Small intestine (tissue), 16 donors: Measurements from ENCODE around the gene DHRS4. TPM values are rescaled to one million over a fixed set of nuclear protein-coding genes. Genes with fewer than 3 reads are reported as not detected.

Experiments
- DNase-seq, 2 donors: peaks; one replicate each; pipeline versions ENCODE4 v3.0.0 to v3.0.0-alpha.2; 2013
- FAIRE-seq: peaks from 2 replicates; lab custom pipeline; 2012; peaks lifted over from hg19 to GRCh38; lab: Jason Lieb, UNC
- H3K27ac ChIP-seq, 3 donors: one replicate each; pipeline ENCODE4 v1.5.1; 2013; ENCODE audit warnings: low read length in 2 of 3, mild to moderate bottlenecking in 2 of 3, control low read depth in 1 of 3, inconsistent platforms in 1 of 3, low read depth in 1 of 3, moderate library complexity in 1 of 3
- H3K27me3 ChIP-seq, 3 donors: one replicate each; pipeline ENCODE4 v1.6.1; 2013; ENCODE audit warnings: low read length in 3 of 3, inconsistent platforms in 1 of 3; ENCODE audit not compliant: control insufficient read depth in 3 of 3, insufficient read depth in 3 of 3
- H3K36me3 ChIP-seq, 3 donors: one replicate each; pipeline ENCODE4 v1.6.1; 2013; ENCODE audit warnings: low read length in 3 of 3, inconsistent platforms in 1 of 3, low read depth in 1 of 3, mild to moderate bottlenecking in 1 of 3, moderate library complexity in 1 of 3; ENCODE audit not compliant: control insufficient read depth in 3 of 3, insufficient read depth in 2 of 3
- H3K4me1 ChIP-seq, 3 donors: one replicate each; pipeline ENCODE4 v1.6.1; 2013; ENCODE audit warnings: low read length in 2 of 3, inconsistent platforms in 1 of 3, low read depth in 1 of 3, mild to moderate bottlenecking in 1 of 3, moderate library complexity in 1 of 3; ENCODE audit not compliant: control insufficient read depth in 3 of 3, insufficient read depth in 2 of 3
- H3K4me3 ChIP-seq, 3 donors: one replicate each; pipeline ENCODE4 v1.5.1; 2013; ENCODE audit warnings: low read length in 3 of 3, control low read depth in 1 of 3, inconsistent platforms in 1 of 3, low read depth in 1 of 3, mild to moderate bottlenecking in 1 of 3, moderate library complexity in 1 of 3
- H3K9me3 ChIP-seq, 2 donors: one replicate each; pipeline ENCODE4 v1.6.1; 2013; ENCODE audit warnings: low read depth in 1 of 2, low read length in 1 of 2; ENCODE audit not compliant: control insufficient read depth in 2 of 2, insufficient read depth in 1 of 2
- WGBS, 3 donors: extraction: QIAGEN DNeasy Blood & Tissue Kit; methylation state at CpG; one replicate each; pipeline ENCODE4 v1.1.7; 2013; 5-methylcytosine and 5-hydroxymethylcytosine counted together
- long read RNA-seq, 10 donors: transcript quantifications; one replicate each; lab custom pipeline, GENCODE V29; 2026
- polyA plus RNA-seq, 4 donors: library from polyadenylated mRNA; stranded (reverse) in 3 of 4; unstranded in 1 of 4; fragments of 200-250 nt in 3 of 4; fragments of 120-200 nt in 1 of 4; gene quantifications; one replicate each; pipeline versions ENCODE4 v1.2.1 to v1.2.3, GENCODE V29; 2013
- donor health status: healthy with polysubstance abuse.
- donor health status: control.
- donor health status: control.
- donor health status: Bipolar disorder and iron deficiency.
- donor health status: healthy.

The DHRS4 gene
- polyA plus RNA-seq: 100 to 1,000 TPM in 3 of 4 donors, 10 to 100 TPM in 1; 61.6 to 163 (median 135) TPM
- long read RNA-seq, donor 1: 0 reads
- long read RNA-seq, donor 2, transcript DHRS4-201 (8 exons, 1,443 nt): major isoform, 9 of 16 reads
- long read RNA-seq, donor 2, transcript DHRS4-203 (5 exons, 727 nt): minor isoform, 6 of 16 reads
- long read RNA-seq, donor 2, partial matches to known transcripts: 0 of 16 reads
- long read RNA-seq, donor 2, other reads (novel, unspliced or antisense): 0 of 16 reads
- long read RNA-seq, donor 3, transcript DHRS4-203 (5 exons, 727 nt): minor isoform, 7 of 22 reads
- long read RNA-seq, donor 3, transcript DHRS4-201 (8 exons, 1,443 nt): major isoform, 13 of 22 reads
- long read RNA-seq, donor 3, partial matches to known transcripts: 0 of 22 reads
- long read RNA-seq, donor 3, other reads (novel, unspliced or antisense): 0 of 22 reads
- long read RNA-seq, donor 4: 0 reads
- long read RNA-seq, donor 5, transcript DHRS4-201 (8 exons, 1,443 nt): major isoform, 7 of 13 reads
- long read RNA-seq, donor 5, transcript DHRS4-203 (5 exons, 727 nt): minor isoform, 6 of 13 reads
- long read RNA-seq, donor 5, partial matches to known transcripts: 0 of 13 reads
- long read RNA-seq, donor 5, other reads (novel, unspliced or antisense): 0 of 13 reads
- long read RNA-seq, donor 6, transcript DHRS4-201 (8 exons, 1,443 nt): major isoform, 16 of 28 reads
- long read RNA-seq, donor 6, transcript DHRS4-203 (5 exons, 727 nt): minor isoform, 6 of 28 reads
- long read RNA-seq, donor 6, partial matches to known transcripts: 5 of 28 reads
- long read RNA-seq, donor 6, other reads (novel, unspliced or antisense): 0 of 28 reads
- long read RNA-seq, donor 7: 0 reads
- long read RNA-seq, donor 8, partial matches to known transcripts: 0 of 1 reads
- long read RNA-seq, donor 8, other reads (novel, unspliced or antisense): 0 of 1 reads
- long read RNA-seq, donor 9, partial matches to known transcripts: 0 of 6 reads
- long read RNA-seq, donor 9, other reads (novel, unspliced or antisense): 0 of 6 reads
- long read RNA-seq, donor 10, transcript DHRS4-203 (5 exons, 727 nt): major isoform, 14 of 37 reads
- long read RNA-seq, donor 10, transcript DHRS4-201 (8 exons, 1,443 nt): minor isoform, 13 of 37 reads
- long read RNA-seq, donor 10, partial matches to known transcripts: 7 of 37 reads
- long read RNA-seq, donor 10, other reads (novel, unspliced or antisense): 0 of 37 reads

GRCh38 chr14:23953464-23954278 lies at the start of gene DHRS4:
Gene DHRS4, plus strand, starts transcription at chr14:23953770. Its CDS starts 19 bp downstream, at chr14:23953789.
- WGBS, 3 donors: 0 to 1% (median 1%) methylated on average over 40 to 44 of the region's 44 CpGs

GRCh38 chr14:23910101-23910875 lies 43.3 kb upstream of the DHRS4 start:
- H3K27ac ChIP-seq: no peak overlapping the region
- no peak overlapping the region for H3K4me3 ChIP-seq
- FAIRE-seq (no peak), DNase-seq (peak; percentile 65 to 79)
- peaks cover 0 to 9% of the 10 kb centered on the region in 2 donors for H3K9me3 ChIP-seq
- no peaks in the 10 kb centered on the region for H3K36me3 ChIP-seq
- no peaks in the 10 kb centered on the region for H3K27me3 ChIP-seq
- 67 to 75% (median 72%) methylated on average over 7 of the region's 7 CpGs for WGBS, 3 donors
- H3K4me1 ChIP-seq: no peaks in the 10 kb centered on the region

More at GRCh38 chr14:23953464-23954278, at the start of gene DHRS4:
- H3K9me3 ChIP-seq: peaks cover 0 to 11% of the 10 kb centered on the region in 2 donors
- DNase-seq (peak; percentile 91 to 94), FAIRE-seq (no peak)
- no peaks in the 10 kb centered on the region for H3K27me3 ChIP-seq
- H3K4me3 ChIP-seq: peak within 1 kb of the TSS; percentile 55 to 82 (median 65)
- H3K4me1 ChIP-seq: peaks cover 0 to 4% (median 3%) of the 10 kb centered on the region in 3 donors
- peak within 1 kb of the TSS; percentile 74 to 89 (median 83) for H3K27ac ChIP-seq
- peaks cover 0 to 9% (median 2%) of the 10 kb centered on the region in 3 donors for H3K36me3 ChIP-seq

GRCh38 chr14:23910876-23911210 lies 42.7 kb upstream of the DHRS4 start:
- Histone ChIP-seq H3K27ac (no peak overlapping the region), H3K4me3 (no peak overlapping the region), H3K27me3 (no peaks in the 10 kb centered on the region), H3K4me1 (no peaks in the 10 kb centered on the region), H3K9me3 (peaks cover 0 to 9% of the 10 kb centered on the region in 2 donors), H3K36me3 (no peaks in the 10 kb centered on the region)
- no peak for DNase-seq
- FAIRE-seq: no peak
- WGBS, 3 donors: 68 to 94% (median 84%) methylated on average over 3 of the region's 3 CpGs

- no peaks in the 10 kb centered on the region for H3K4me1 ChIP-seq
- WGBS, 3 donors: 73 to 85% (median 83%) methylated on average over 4 of the region's 4 CpGs
- FAIRE-seq (no peak), DNase-seq (no peak)
- no peak overlapping the region for H3K27ac ChIP-seq
- no peaks in the 10 kb centered on the region for H3K27me3 ChIP-seq
- H3K36me3 ChIP-seq: no peaks in the 10 kb centered on the region
- H3K4me3 ChIP-seq: no peak overlapping the region
- peaks cover 0 to 17% of the 10 kb centered on the region in 2 donors for H3K9me3 ChIP-seq
These were observed 38.0 kb upstream of the DHRS4 start for GRCh38 chr14:23915559-23915958.

GRCh38 chr14:23916004-23916403 lies 37.6 kb upstream of the DHRS4 start:
- WGBS, 3 donors: 19 to 36% (median 24%) methylated on average over 3 of the region's 3 CpGs
- peaks cover 0 to 14% of the 10 kb centered on the region in 2 donors for H3K9me3 ChIP-seq
- H3K4me3 ChIP-seq: no peak overlapping the region
- FAIRE-seq (no peak), DNase-seq (no peak)
- no peaks in the 10 kb centered on the region for H3K4me1 ChIP-seq
- no peaks in the 10 kb centered on the region for H3K27me3 ChIP-seq
- H3K36me3 ChIP-seq: no peaks in the 10 kb centered on the region
- H3K27ac ChIP-seq: no peak overlapping the region

- Histone ChIP-seq H3K9me3 (peaks cover 0 to 14% of the 10 kb centered on the region in 2 donors), H3K36me3 (no peaks in the 10 kb centered on the region), H3K27me3 (no peaks in the 10 kb centered on the region), H3K4me1 (no peaks in the 10 kb centered on the region), H3K27ac (no peak overlapping the region), H3K4me3 (no peak overlapping the region)
- FAIRE-seq (no peak), DNase-seq (no peak)
- 73 to 77% (median 73%) methylated on average over 5 of the region's 5 CpGs for WGBS, 3 donors
These were observed 37.1 kb upstream of the DHRS4 start for GRCh38 chr14:23916446-23916845.

GRCh38 chr14:23922545-23922944 lies 31.0 kb upstream of the DHRS4 start:
- H3K4me1 ChIP-seq: no peaks in the 10 kb centered on the region
- no peak overlapping the region for H3K4me3 ChIP-seq
- DNase-seq (no peak), FAIRE-seq (no peak)
- H3K36me3 ChIP-seq: no peaks in the 10 kb centered on the region
- 61 to 77% (median 63%) methylated on average over 1 of the region's 1 CpG for WGBS, 3 donors
- H3K27me3 ChIP-seq: no peaks in the 10 kb centered on the region
- H3K27ac ChIP-seq: no peak overlapping the region
- peaks cover 0 to 10% of the 10 kb centered on the region in 2 donors for H3K9me3 ChIP-seq
